HEK293T (cell line): ENCODE measurements around the gene EFCAB11.

ENCODE experiments used
- CTCF ChIA-PET: fragments of 350-600 bp; formaldehyde crosslinking; extraction: SDS; loops from one replicate; lab custom pipeline; 2021; ENCODE audit warnings: antibody characterized with exemption, inconsistent platforms; lab: Yijun Ruan, JAX
- POLR2A ChIA-PET: fragments of 350-600 bp; formaldehyde crosslinking; extraction: SDS; loops from one replicate; lab custom pipeline; 2020; ENCODE audit warnings: antibody characterized with exemption, inconsistent platforms; lab: Yijun Ruan, JAX
- DNase-seq: peaks from one replicate; pipeline ENCODE4 v3.0.0; 2012; ENCODE audit warnings: mixed read lengths; ENCODE audit errors: extremely low spot score
- ARNT ChIP-seq: fragments of 450-650 bp; IDR thresholded peaks from 2 replicates; pipeline ENCODE4 v1.6.1; 2017; ENCODE audit warnings: mild to moderate bottlenecking
- BHLHE40 ChIP-seq: fragments of 450-650 bp; IDR thresholded peaks from 2 replicates; pipeline ENCODE4 v1.6.1; 2016; ENCODE audit warnings: mild to moderate bottlenecking, moderate library complexity, borderline replicate concordance
- CTBP1 ChIP-seq: fragments of 450-650 bp; IDR thresholded peaks from 2 replicates; pipeline ENCODE4 v1.6.1; 2016; ENCODE audit warnings: borderline replicate concordance
- ELF4 ChIP-seq: fragments of 450-650 bp; IDR thresholded peaks from 2 replicates; pipeline ENCODE4 v1.6.1; 2017; ENCODE audit warnings: antibody characterized with exemption
- FOXA1 ChIP-seq: fragments of 450-650 bp; IDR thresholded peaks from 2 replicates; pipeline ENCODE4 v1.6.1; 2016; ENCODE audit warnings: mild to moderate bottlenecking
- FOXK2 ChIP-seq: fragments of 450-650 bp; IDR thresholded peaks from 2 replicates; pipeline ENCODE4 v1.6.1; 2016; ENCODE audit warnings: mild to moderate bottlenecking
- FOXM1 ChIP-seq: fragments of 450-650 bp; IDR thresholded peaks from 2 replicates; pipeline ENCODE4 v1.6.1; 2017; ENCODE audit warnings: mild to moderate bottlenecking, borderline replicate concordance
- HDGF ChIP-seq: fragments of 450-650 bp; IDR thresholded peaks from 2 replicates; pipeline ENCODE4 v1.6.1; 2017; ENCODE audit warnings: antibody characterized with exemption, borderline replicate concordance
- L3MBTL2 ChIP-seq: fragments of 450-650 bp; conservative IDR thresholded peaks from 2 replicates; pipeline ENCODE4 v1.6.1; 2016; ENCODE audit warnings: mild to moderate bottlenecking
- LEF1 ChIP-seq: fragments of 450-650 bp; IDR thresholded peaks from 2 replicates; pipeline ENCODE4 v1.6.1; 2017; ENCODE audit warnings: mild to moderate bottlenecking, borderline replicate concordance
- NFRKB ChIP-seq: fragments of 450-650 bp; IDR thresholded peaks from 2 replicates; pipeline ENCODE4 v1.6.1; 2016; ENCODE audit warnings: mild to moderate bottlenecking, moderate library complexity
- SP1 ChIP-seq: fragments of 450-650 bp; IDR thresholded peaks from 2 replicates; pipeline ENCODE4 v1.6.1; 2017
- SUZ12 ChIP-seq: fragments of 450-650 bp; IDR thresholded peaks from 2 replicates; pipeline ENCODE4 v1.6.1; 2016; ENCODE audit warnings: mild to moderate bottlenecking
- TARDBP ChIP-seq: fragments of 450-650 bp; IDR thresholded peaks from 2 replicates; pipeline ENCODE4 v1.6.1; 2016
- ZNF384 ChIP-seq: fragments of 450-650 bp; IDR thresholded peaks from 2 replicates; pipeline ENCODE4 v1.6.1; 2016
- TF ChIP-seq, protein P1 (sequence below): fragments of 450-650 bp; IDR thresholded peaks from 2 replicates; pipeline ENCODE4 v1.6.1; 2016

Gene EFCAB11

GRCh38 chr14:89826596-89826995 lies 127.9 kb downstream of the EFCAB11 start:
- DNase-seq = no peak
- ChIA-PET CTCF (no interaction called here), POLR2A (no interaction called here)
- no peak for TF ChIP-seq HDGF
- no peak for TF ChIP-seq ZNF384
- TF ChIP-seq TARDBP = no peak
- TF ChIP-seq, protein P1, sequence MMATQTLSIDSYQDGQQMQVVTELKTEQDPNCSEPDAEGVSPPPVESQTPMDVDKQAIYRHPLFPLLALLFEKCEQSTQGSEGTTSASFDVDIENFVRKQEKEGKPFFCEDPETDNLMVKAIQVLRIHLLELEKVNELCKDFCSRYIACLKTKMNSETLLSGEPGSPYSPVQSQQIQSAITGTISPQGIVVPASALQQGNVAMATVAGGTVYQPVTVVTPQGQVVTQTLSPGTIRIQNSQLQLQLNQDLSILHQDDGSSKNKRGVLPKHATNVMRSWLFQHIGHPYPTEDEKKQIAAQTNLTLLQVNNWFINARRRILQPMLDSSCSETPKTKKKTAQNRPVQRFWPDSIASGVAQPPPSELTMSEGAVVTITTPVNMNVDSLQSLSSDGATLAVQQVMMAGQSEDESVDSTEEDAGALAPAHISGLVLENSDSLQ = no peak
- TF ChIP-seq BHLHE40 = no peak
- TF ChIP-seq FOXK2 = no peak
- TF ChIP-seq SUZ12 = no peak
- no peak for TF ChIP-seq CTBP1
- TF ChIP-seq FOXM1 = no peak
- TF ChIP-seq LEF1 = no peak
- no peak for TF ChIP-seq NFRKB
- no peak for TF ChIP-seq FOXA1
- no peak for TF ChIP-seq ARNT
- no peak for TF ChIP-seq ELF4
- TF ChIP-seq SP1 = no peak

DNA sequence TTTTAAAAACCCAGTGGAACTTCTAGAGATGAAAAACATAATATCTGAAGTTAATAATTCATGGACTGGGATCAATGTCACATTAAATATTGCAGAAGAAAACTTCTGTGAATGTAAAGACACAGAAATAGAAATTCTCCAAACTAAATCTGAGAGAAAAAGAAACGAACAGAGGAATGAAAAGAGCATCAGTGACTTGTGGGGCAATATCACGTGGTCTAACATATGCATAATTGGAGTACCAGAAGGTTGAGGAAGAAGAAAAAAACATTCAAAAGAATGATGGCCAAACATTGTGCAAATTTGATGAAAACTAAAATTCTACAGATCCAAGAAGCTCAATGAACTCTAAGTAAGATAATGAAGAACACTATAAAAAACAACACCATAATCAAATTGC lies 130.8 kb downstream of the EFCAB11 start:
- TF ChIP-seq FOXK2 (no peak), NFRKB (no peak), FOXA1 (no peak), TARDBP (no peak), ZNF384 (no peak), SP1 (no peak), L3MBTL2 (no peak), LEF1 (no peak), HDGF (no peak), ARNT (no peak), CTBP1 (no peak)
- TF ChIP-seq, protein P1 = no peak
- DNase-seq = no peak
- CTCF ChIA-PET = no interaction called here
- POLR2A ChIA-PET = no interaction called here

DNA sequence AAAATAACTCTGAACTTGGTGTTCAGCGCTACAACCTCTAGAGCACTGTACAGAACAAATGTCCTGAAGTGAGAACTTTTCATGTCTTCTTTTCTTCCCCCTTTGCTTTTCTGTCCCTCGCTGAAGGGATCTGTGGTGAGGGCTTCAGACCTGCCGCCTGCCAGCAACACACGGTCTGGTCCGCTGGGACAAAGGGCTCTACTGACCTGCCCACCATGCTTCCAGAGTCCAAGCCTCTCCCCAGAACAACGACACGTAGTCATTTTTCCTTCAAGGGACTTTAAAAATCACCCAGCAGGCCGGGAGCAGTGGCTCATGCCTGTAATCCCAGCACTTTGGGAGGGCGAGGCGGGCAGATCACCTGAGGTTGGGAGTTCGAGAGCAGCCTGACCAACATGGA lies 140.4 kb downstream of the EFCAB11 start:
- ChIA-PET POLR2A (no interaction called here), CTCF (no interaction called here)
- DNase-seq = no peak
- TF ChIP-seq NFRKB (no peak), HDGF (no peak), ELF4 (no peak), FOXM1 (no peak), FOXA1 (no peak), CTBP1 (no peak), TARDBP (no peak)
- TF ChIP-seq, protein P1 = no peak

- TF ChIP-seq ARNT (no peak), FOXK2 (no peak), SUZ12 (no peak), TARDBP (no peak), CTBP1 (no peak)
- TF ChIP-seq, protein P1 = no peak
- DNase-seq = no peak
- CTCF ChIA-PET = no interaction called here
- POLR2A ChIA-PET = no interaction called here
These were observed 140.9 kb downstream of the EFCAB11 start for GRCh38 chr14:89813617-89814031.

GRCh38 chr14:89811954-89812575 lies 142.5 kb downstream of the EFCAB11 start:
- no peak for TF ChIP-seq LEF1
- TF ChIP-seq BHLHE40 = no peak
- TF ChIP-seq ZNF384 = no peak
- no peak for TF ChIP-seq ELF4
- TF ChIP-seq HDGF = no peak
- no peak for TF ChIP-seq SP1
- no peak for TF ChIP-seq FOXK2
- TF ChIP-seq FOXA1 = no peak
- TF ChIP-seq FOXM1 = no peak
- CTCF ChIA-PET = no interaction called here
- POLR2A ChIA-PET = no interaction called here
- DNase-seq = no peak

GRCh38 chr14:89810101-89810500 lies 144.4 kb downstream of the EFCAB11 start:
- ChIA-PET CTCF (no interaction called here), POLR2A (no interaction called here)

More at GRCh38 chr14:89810101-89810500, 144.4 kb downstream of the EFCAB11 start:
- TF ChIP-seq SUZ12 (no peak), FOXK2 (no peak), LEF1 (no peak), FOXM1 (no peak), ZNF384 (no peak)
- no peak for DNase-seq
